UCSD-AML1 (cell line): ENCODE results near the gene DNAJC7.
"Not testable (repeated sequence)": the region's sequence is repeated elsewhere in the genome, so short reads cannot be mapped to it uniquely, and the experiment has no call there.

Source experiments
- DNase-seq: peaks from one replicate; lab custom pipeline; 2025; ENCODE audit not compliant: unreplicated experiment; lab: John Stamatoyannopoulos, UW

Gene DNAJC7

GRCh38 chr17:41959030-41959335, 58.3 kb downstream of the DNAJC7 start:
- no peak for DNase-seq

GRCh38 chr17:41957869-41958439, 59.3 kb downstream of the DNAJC7 start:
- DNase-seq = no peak

- DNase-seq = no peak
These were observed 60.0 kb downstream of the DNAJC7 start for GRCh38 chr17:41957031-41957868.

GRCh38 chr17:41956522-41956921, 60.7 kb downstream of the DNAJC7 start:
- DNase-seq = no peak

GRCh38 chr17:41948762-41949460, 68.3 kb downstream of the DNAJC7 start:
- DNase-seq = no peak

- DNase-seq = no peak
These were observed 72.3 kb downstream of the DNAJC7 start for GRCh38 chr17:41944943-41945342.

- DNase-seq = no peak
These were observed 73.7 kb downstream of the DNAJC7 start for GRCh38 chr17:41943492-41943891.

GRCh38 chr17:41942626-41943373, 74.4 kb downstream of the DNAJC7 start:
- no peak for DNase-seq

GRCh38 chr17:41941168-41941567, 76.1 kb downstream of the DNAJC7 start:
- no peak for DNase-seq

- DNase-seq = no peak
These were observed 77.5 kb downstream of the DNAJC7 start for GRCh38 chr17:41939693-41940090.

- no peak for DNase-seq
These were observed 78.1 kb downstream of the DNAJC7 start for GRCh38 chr17:41939044-41939692.

- no peak for DNase-seq
These were observed 79.0 kb downstream of the DNAJC7 start for GRCh38 chr17:41937970-41938954.

- no peak for DNase-seq
These were observed 81.6 kb downstream of the DNAJC7 start for GRCh38 chr17:41935641-41936040.

GRCh38 chr17:41932816-41933389, 84.3 kb downstream of the DNAJC7 start:
- no peak for DNase-seq

GRCh38 chr17:41931715-41932114, 85.5 kb downstream of the DNAJC7 start:
- not testable (repeated sequence) for DNase-seq

GRCh38 chr17:41930833-41931156, 86.4 kb downstream of the DNAJC7 start:
- not testable (repeated sequence) for DNase-seq

- DNase-seq = peak; percentile 96
These were observed 87.0 kb downstream of the DNAJC7 start, which contains the start of gene ODAD4 for GRCh38 chr17:41930009-41930832. TSS of gene ODAD4 (plus strand) at chr17:41930617. CDS start at chr17:41930724, 107 bp downstream.

GRCh38 chr17:41928693-41929251, 88.5 kb downstream of the DNAJC7 start:
- no peak for DNase-seq
